HCT116 (cell line): Measurements from ENCODE around the gene SYT9. TPM values are rescaled to one million over a fixed set of nuclear protein-coding genes. Genes with fewer than 3 reads are reported as not detected.

Experiments used
- ATAC-seq: fragments of 200-7000 bp; cut with Tn5 transposase; 2 replicates; pipeline ENCODE4 v1.9.1; 2020; ENCODE audit warnings: mild to moderate bottlenecking, moderate library complexity
- BruUV-seq: library from RNA; stranded (reverse); fragments of 400-500 nt; replicated peaks from 2 replicates; lab custom pipeline; 2021; lab: Mats Ljungman, UMichigan
- CTCF ChIA-PET: fragments of 300-600 bp; sonication (Branson Sonifier 250); formaldehyde crosslinking; loops from one replicate; lab custom pipeline; 2021; ENCODE audit warnings: antibody characterized with exemption; lab: Charles Lee
- POLR2A ChIA-PET: fragments of 300-600, 350-600 bp; sonication (Branson Sonifier 250); formaldehyde crosslinking; loops from one replicate; lab custom pipeline; 2021; ENCODE audit warnings: antibody characterized with exemption; lab: Charles Lee
- RAD21 ChIA-PET, 2 experiments: fragments of 300-600 bp; sonication (Branson Sonifier 250); formaldehyde crosslinking; loops; one replicate each; lab custom pipeline; 2023; ENCODE audit warnings: low total read pairs in 2 of 2; ENCODE audit not compliant: uncharacterized antibody in 2 of 2, unreplicated experiment in 2 of 2, low non-redundant PET in 1 of 2; lab: Charles Lee
- DNase-seq: peaks from one replicate; pipeline ENCODE4 v3.0.0-alpha.2; 2010; ENCODE audit warnings: low read depth, low spot score
- H2AFZ ChIP-seq: fragments of 200-600 bp; shearing (Covaris generic), sonication (generic); 2 replicates; pipeline ENCODE4 v1.6.1; 2017; ENCODE audit warnings: low read depth, mixed run types, mixed read lengths, antibody characterized with exemption, low read length; ENCODE audit not compliant: poor library complexity, severe bottlenecking
- H3K27ac ChIP-seq: 2 replicates; pipeline ENCODE4 v1.5.1; 2012; ENCODE audit warnings: low read depth, low read length
- H3K27me3 ChIP-seq: fragments of 200-600 bp; sonication (generic); 2 replicates; pipeline ENCODE4 v1.6.1; 2016; ENCODE audit warnings: mixed run types, low read length, mixed read lengths; ENCODE audit not compliant: insufficient read depth
- H3K36me3 ChIP-seq, 2 experiments: fragments of 200-500 bp in 1 of 2; fragments of 200-600 bp in 1 of 2; sonication (Bioruptor generic) in 1 of 2; sonication (generic) in 1 of 2; 2 replicates each; pipeline versions ENCODE4 v1.5.1 to v1.6.1; 2014 to 2016; ENCODE audit warnings: low read length in 2 of 2, inconsistent platforms in 1 of 2, mixed read lengths in 1 of 2, mixed run types in 1 of 2; ENCODE audit not compliant: insufficient read depth in 2 of 2, control insufficient read depth in 1 of 2
- H3K4me1 ChIP-seq, 2 experiments: fragments of 200-600 bp in 1 of 2; sonication (generic) in 1 of 2; 2 replicates each; pipeline versions ENCODE4 v1.5.1 to v1.6.1; 2012 to 2017; ENCODE audit warnings: low read length in 2 of 2, inconsistent platforms in 1 of 2, mild to moderate bottlenecking in 1 of 2, mixed read lengths in 1 of 2, mixed run types in 1 of 2, moderate library complexity in 1 of 2; ENCODE audit not compliant: insufficient read depth in 2 of 2, control insufficient read depth in 1 of 2
- H3K4me2 ChIP-seq: fragments of 200-600 bp; sonication (generic); 2 replicates; pipeline ENCODE4 v1.6.1; 2017; ENCODE audit warnings: mixed run types, low read length, mixed read lengths
- H3K4me3 ChIP-seq, 2 experiments: fragments of 200-600 bp in 1 of 2; sonication (generic) in 1 of 2; replicated peaks in 1 of 2; 2 replicates each; pipeline ENCODE4 v1.5.1; 2011 to 2016; ENCODE audit warnings: low read length in 2 of 2, control low read depth in 1 of 2, low read depth in 1 of 2, mild to moderate bottlenecking in 1 of 2, mixed read lengths in 1 of 2, mixed run types in 1 of 2
- H3K79me2 ChIP-seq: fragments of 200-600 bp; sonication (generic); 2 replicates; pipeline ENCODE4 v1.6.1; 2017; ENCODE audit warnings: mild to moderate bottlenecking, mixed run types, low read length, moderate library complexity, mixed read lengths; ENCODE audit not compliant: insufficient read depth
- H3K9ac ChIP-seq: fragments of 200-600 bp; sonication (generic); 2 replicates; pipeline ENCODE4 v1.6.1; 2016; ENCODE audit warnings: low read length, mixed read lengths
- H3K9me2 ChIP-seq: fragments of 200-600 bp; sonication (generic), shearing (Covaris generic); 2 replicates; pipeline ENCODE4 v1.6.1; 2017; ENCODE audit warnings: mixed run types, mild to moderate bottlenecking, moderate library complexity; ENCODE audit not compliant: insufficient read depth
- H3K9me3 ChIP-seq, 2 experiments: fragments of 200-500 bp in 1 of 2; fragments of 200-600 bp in 1 of 2; sonication (Bioruptor generic) in 1 of 2; sonication (generic) in 1 of 2; 2 replicates each; pipeline ENCODE4 v1.6.1; 2014 to 2017; ENCODE audit warnings: low read length in 2 of 2, mixed read lengths in 2 of 2, inconsistent platforms in 1 of 2, low read depth in 1 of 2, mild to moderate bottlenecking in 1 of 2, mixed run types in 1 of 2, moderate library complexity in 1 of 2; ENCODE audit not compliant: control insufficient read depth in 1 of 2, insufficient read depth in 1 of 2
- H4K20me1 ChIP-seq: fragments of 200-600 bp; sonication (generic), shearing (Covaris generic); 2 replicates; pipeline ENCODE4 v1.6.1; 2017; ENCODE audit warnings: mixed run types, mild to moderate bottlenecking, moderate library complexity; ENCODE audit not compliant: insufficient read depth
- CEBPB ChIP-seq: IDR thresholded peaks from 2 replicates; pipeline ENCODE4 v1.6.1; 2012; ENCODE audit warnings: low read depth
- EGR1 ChIP-seq: IDR thresholded peaks from 2 replicates; pipeline ENCODE4 v1.6.1; 2012; ENCODE audit warnings: low read depth
- EZH2 ChIP-seq: fragments of 200-600 bp; sonication (generic); IDR thresholded peaks from 2 replicates; pipeline ENCODE4 v1.6.1; 2017; ENCODE audit warnings: antibody characterized with exemption, mixed run types
- EZH2phosphoT487 ChIP-seq: fragments of 200-600 bp; IDR thresholded peaks from 2 replicates; pipeline ENCODE4 v1.6.1; 2018; ENCODE audit warnings: antibody characterized with exemption, borderline replicate concordance
- FOSL1 ChIP-seq: IDR thresholded peaks from 2 replicates; pipeline ENCODE4 v1.6.1; 2012; ENCODE audit warnings: low read depth
- JUND ChIP-seq: IDR thresholded peaks from 2 replicates; pipeline ENCODE4 v1.6.1; 2012
- POLR2A ChIP-seq: IDR thresholded peaks from 2 replicates; pipeline ENCODE4 v1.7.0; 2011; ENCODE audit warnings: borderline replicate concordance; ENCODE audit not compliant: insufficient read depth, insufficient read length; ENCODE audit errors: extremely low read depth
- POLR2AphosphoS5 ChIP-seq: IDR thresholded peaks from 2 replicates; pipeline ENCODE4 v1.6.1; 2011; ENCODE audit warnings: mild to moderate bottlenecking, low read depth, low read length, moderate library complexity
- RAD21 ChIP-seq: IDR thresholded peaks from 2 replicates; pipeline ENCODE4 v1.6.1; 2012; ENCODE audit warnings: low read depth, mild to moderate bottlenecking
- SIN3A ChIP-seq: IDR thresholded peaks from 2 replicates; pipeline ENCODE4 v1.6.1; 2012; ENCODE audit warnings: low read depth
- SRF ChIP-seq: IDR thresholded peaks from 2 replicates; pipeline ENCODE4 v1.6.1; 2012; ENCODE audit warnings: low read depth
- TCF7L2 ChIP-seq: IDR thresholded peaks from 2 replicates; pipeline ENCODE4 v1.7.0; 2011; ENCODE audit warnings: borderline replicate concordance, inconsistent platforms; ENCODE audit not compliant: insufficient read depth, insufficient read length; ENCODE audit errors: extremely low read depth
- YY1 ChIP-seq: IDR thresholded peaks from 2 replicates; pipeline ENCODE4 v1.6.1; 2011; ENCODE audit warnings: low read length, low read depth, moderate library complexity, mild to moderate bottlenecking; ENCODE audit not compliant: insufficient replicate concordance; ENCODE audit errors: extremely low read depth
- ZFX ChIP-seq: fragments of 450-650 bp; IDR thresholded peaks from 2 replicates; pipeline ENCODE4 v1.6.1; 2017
- intact Hi-C: fragments of 100-400 bp; cut with micrococcal nuclease; formaldehyde crosslinking; loops from 2 replicates; pipeline ENCODE4 v1.10.0; 2022
- total RNA-seq: library from RNA; stranded (reverse); gene quantifications from one replicate; pipeline ENCODE4 v1.2.1, GENCODE V29; 2021; ENCODE audit not compliant: unreplicated experiment
- TF ChIP-seq, protein P1 (sequence below): IDR thresholded peaks from 2 replicates; pipeline ENCODE4 v1.6.1; 2011; ENCODE audit warnings: mild to moderate bottlenecking, low read length, moderate library complexity; ENCODE audit not compliant: insufficient replicate concordance; ENCODE audit errors: extremely low read depth
- TF ChIP-seq, protein P2 (sequence below), 3 experiments: fragments of 200-600 bp in 1 of 3; sonication (generic) in 1 of 3; IDR thresholded peaks in 2 of 3; conservative IDR thresholded peaks in 1 of 3; 2 replicates each; pipeline ENCODE4 v1.5.1; 2012 to 2017; ENCODE audit warnings: low read depth in 2 of 3, low read length in 2 of 3, antibody characterized with exemption in 1 of 3, borderline replicate concordance in 1 of 3, control low read depth in 1 of 3, mild to moderate bottlenecking in 1 of 3, mixed read lengths in 1 of 3, mixed run types in 1 of 3, moderate library complexity in 1 of 3; ENCODE audit not compliant: insufficient read depth in 1 of 3
- TF ChIP-seq, protein P3 (sequence below): IDR thresholded peaks from 2 replicates; pipeline ENCODE4 v1.6.1; 2012; ENCODE audit warnings: low read depth
- TF ChIP-seq, protein P4 (sequence below): IDR thresholded peaks from 2 replicates; pipeline ENCODE4 v1.6.1; 2012
- TF ChIP-seq, protein P5 (sequence below): IDR thresholded peaks from 2 replicates; pipeline ENCODE4 v1.6.1; 2012

SYT9 gene
- total RNA-seq, 1 experiment from 2014 or later: not detected

DNA sequence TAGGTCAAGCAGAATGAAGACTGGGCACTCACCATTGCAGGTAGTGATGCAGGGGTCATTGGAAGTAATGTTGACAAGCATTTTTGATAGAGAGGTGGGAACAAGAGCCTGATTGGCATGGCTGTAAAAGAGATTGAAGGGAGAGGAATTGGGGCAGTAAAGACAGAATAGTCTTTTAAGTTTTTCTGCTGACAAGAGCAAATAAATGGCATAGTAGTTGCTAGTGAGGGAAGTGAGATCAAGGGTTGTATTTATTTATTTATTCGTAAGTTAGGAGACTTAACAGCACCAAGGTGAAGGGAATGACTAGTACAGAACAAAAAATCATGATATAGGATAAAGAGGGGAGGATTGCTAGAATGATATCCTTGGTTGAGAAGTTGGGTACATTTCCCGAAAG lies 11.0 kb downstream of the SYT9 start:
- Histone ChIP-seq H3K27ac (no peak overlapping the region), H3K9me3 (no peaks in the 10 kb centered on the region), H3K79me2 (no peaks in the 10 kb centered on the region), H3K4me2 (no peak overlapping the region), H3K9me2 (no peaks in the 10 kb centered on the region), H3K9ac (no peak overlapping the region), H3K27me3 (peaks cover 31% of the 10 kb centered on the region), H3K4me1 (no peaks in the 10 kb centered on the region), H2AFZ (no peak overlapping the region), H4K20me1 (no peaks in the 10 kb centered on the region), H3K36me3 (no peaks in the 10 kb centered on the region), H3K4me3 (no peak overlapping the region)
- RAD21 ChIA-PET: no interaction called here
- TF ChIP-seq POLR2AphosphoS5 (no peak), RAD21 (no peak), EGR1 (no peak), YY1 (no peak), EZH2 (no peak), SIN3A (no peak), EZH2phosphoT487 (no peak), FOSL1 (no peak), SRF (no peak), TCF7L2 (no peak), JUND (no peak), ZFX (no peak), POLR2A (no peak), CEBPB (no peak)
- TF ChIP-seq, protein P1, sequence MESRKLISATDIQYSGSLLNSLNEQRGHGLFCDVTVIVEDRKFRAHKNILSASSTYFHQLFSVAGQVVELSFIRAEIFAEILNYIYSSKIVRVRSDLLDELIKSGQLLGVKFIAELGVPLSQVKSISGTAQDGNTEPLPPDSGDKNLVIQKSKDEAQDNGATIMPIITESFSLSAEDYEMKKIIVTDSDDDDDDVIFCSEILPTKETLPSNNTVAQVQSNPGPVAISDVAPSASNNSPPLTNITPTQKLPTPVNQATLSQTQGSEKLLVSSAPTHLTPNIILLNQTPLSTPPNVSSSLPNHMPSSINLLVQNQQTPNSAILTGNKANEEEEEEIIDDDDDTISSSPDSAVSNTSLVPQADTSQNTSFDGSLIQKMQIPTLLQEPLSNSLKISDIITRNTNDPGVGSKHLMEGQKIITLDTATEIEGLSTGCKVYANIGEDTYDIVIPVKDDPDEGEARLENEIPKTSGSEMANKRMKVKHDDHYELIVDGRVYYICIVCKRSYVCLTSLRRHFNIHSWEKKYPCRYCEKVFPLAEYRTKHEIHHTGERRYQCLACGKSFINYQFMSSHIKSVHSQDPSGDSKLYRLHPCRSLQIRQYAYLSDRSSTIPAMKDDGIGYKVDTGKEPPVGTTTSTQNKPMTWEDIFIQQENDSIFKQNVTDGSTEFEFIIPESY: no peak
- TF ChIP-seq, protein P2, sequence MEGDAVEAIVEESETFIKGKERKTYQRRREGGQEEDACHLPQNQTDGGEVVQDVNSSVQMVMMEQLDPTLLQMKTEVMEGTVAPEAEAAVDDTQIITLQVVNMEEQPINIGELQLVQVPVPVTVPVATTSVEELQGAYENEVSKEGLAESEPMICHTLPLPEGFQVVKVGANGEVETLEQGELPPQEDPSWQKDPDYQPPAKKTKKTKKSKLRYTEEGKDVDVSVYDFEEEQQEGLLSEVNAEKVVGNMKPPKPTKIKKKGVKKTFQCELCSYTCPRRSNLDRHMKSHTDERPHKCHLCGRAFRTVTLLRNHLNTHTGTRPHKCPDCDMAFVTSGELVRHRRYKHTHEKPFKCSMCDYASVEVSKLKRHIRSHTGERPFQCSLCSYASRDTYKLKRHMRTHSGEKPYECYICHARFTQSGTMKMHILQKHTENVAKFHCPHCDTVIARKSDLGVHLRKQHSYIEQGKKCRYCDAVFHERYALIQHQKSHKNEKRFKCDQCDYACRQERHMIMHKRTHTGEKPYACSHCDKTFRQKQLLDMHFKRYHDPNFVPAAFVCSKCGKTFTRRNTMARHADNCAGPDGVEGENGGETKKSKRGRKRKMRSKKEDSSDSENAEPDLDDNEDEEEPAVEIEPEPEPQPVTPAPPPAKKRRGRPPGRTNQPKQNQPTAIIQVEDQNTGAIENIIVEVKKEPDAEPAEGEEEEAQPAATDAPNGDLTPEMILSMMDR (IDR thresholded peaks at IDR 0.05 in 2 of 3, conservative IDR thresholded peaks at IDR 0.05 in 1 of 3; ENCODE audit: borderline replicate concordance in 1 of 3, insufficient read depth in 1 of 3, low read depth in 2 of 3, low read length in 2 of 3): no peak
- TF ChIP-seq, protein P3, sequence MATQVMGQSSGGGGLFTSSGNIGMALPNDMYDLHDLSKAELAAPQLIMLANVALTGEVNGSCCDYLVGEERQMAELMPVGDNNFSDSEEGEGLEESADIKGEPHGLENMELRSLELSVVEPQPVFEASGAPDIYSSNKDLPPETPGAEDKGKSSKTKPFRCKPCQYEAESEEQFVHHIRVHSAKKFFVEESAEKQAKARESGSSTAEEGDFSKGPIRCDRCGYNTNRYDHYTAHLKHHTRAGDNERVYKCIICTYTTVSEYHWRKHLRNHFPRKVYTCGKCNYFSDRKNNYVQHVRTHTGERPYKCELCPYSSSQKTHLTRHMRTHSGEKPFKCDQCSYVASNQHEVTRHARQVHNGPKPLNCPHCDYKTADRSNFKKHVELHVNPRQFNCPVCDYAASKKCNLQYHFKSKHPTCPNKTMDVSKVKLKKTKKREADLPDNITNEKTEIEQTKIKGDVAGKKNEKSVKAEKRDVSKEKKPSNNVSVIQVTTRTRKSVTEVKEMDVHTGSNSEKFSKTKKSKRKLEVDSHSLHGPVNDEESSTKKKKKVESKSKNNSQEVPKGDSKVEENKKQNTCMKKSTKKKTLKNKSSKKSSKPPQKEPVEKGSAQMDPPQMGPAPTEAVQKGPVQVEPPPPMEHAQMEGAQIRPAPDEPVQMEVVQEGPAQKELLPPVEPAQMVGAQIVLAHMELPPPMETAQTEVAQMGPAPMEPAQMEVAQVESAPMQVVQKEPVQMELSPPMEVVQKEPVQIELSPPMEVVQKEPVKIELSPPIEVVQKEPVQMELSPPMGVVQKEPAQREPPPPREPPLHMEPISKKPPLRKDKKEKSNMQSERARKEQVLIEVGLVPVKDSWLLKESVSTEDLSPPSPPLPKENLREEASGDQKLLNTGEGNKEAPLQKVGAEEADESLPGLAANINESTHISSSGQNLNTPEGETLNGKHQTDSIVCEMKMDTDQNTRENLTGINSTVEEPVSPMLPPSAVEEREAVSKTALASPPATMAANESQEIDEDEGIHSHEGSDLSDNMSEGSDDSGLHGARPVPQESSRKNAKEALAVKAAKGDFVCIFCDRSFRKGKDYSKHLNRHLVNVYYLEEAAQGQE: no peak
- TF ChIP-seq, protein P4, sequence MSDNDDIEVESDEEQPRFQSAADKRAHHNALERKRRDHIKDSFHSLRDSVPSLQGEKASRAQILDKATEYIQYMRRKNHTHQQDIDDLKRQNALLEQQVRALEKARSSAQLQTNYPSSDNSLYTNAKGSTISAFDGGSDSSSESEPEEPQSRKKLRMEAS: no peak
- TF ChIP-seq, protein P5, sequence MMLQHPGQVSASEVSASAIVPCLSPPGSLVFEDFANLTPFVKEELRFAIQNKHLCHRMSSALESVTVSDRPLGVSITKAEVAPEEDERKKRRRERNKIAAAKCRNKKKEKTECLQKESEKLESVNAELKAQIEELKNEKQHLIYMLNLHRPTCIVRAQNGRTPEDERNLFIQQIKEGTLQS: no peak
- DNase-seq (no peak), ATAC-seq (no peak)
- intact Hi-C loops: no loop called here
- BruUV-seq: no TSS peak
- POLR2A ChIA-PET: no interaction called here
- CTCF ChIA-PET: no interaction called here
